T-cell (primary cell): ENCODE data around the gene KDM1A. TPM values are rescaled to one million over a fixed set of nuclear protein-coding genes. Genes with fewer than 3 reads are reported as not detected.
A peak's percentile ranks its signal among the peaks of the same experiment; 100 is the strongest.

Experiments
- ATAC-seq, 4 experiments: fragments of 200-7000 bp in 3 of 4; fragments of 150-1000 bp in 1 of 4; cut with Tn5 transposase; replicated peaks in 1 of 4; 1 replicate in 3 of 4; 2 replicates in 1 of 4; pipeline ENCODE4 v1.10.0; 2021; ENCODE audit warnings: moderate library complexity in 3 of 4, mild to moderate bottlenecking in 2 of 4, moderate number of reproducible peaks in 1 of 4
- CTCF ChIA-PET, 2 donors: fragments of 300-600 bp; sonication (Branson Sonifier 250); formaldehyde crosslinking; loops; one replicate each; lab custom pipeline; 2022; ENCODE audit warnings: antibody characterized with exemption in 2 of 2; lab: Charles Lee
- POLR2A ChIA-PET, 2 donors: fragments of 300-600 bp; sonication (Branson Sonifier 250); formaldehyde crosslinking; loops; one replicate each; lab custom pipeline; 2022; ENCODE audit warnings: antibody characterized with exemption in 2 of 2; lab: Charles Lee
- DNase-seq, 35 experiments: peaks; one replicate each; pipeline versions ENCODE4 v3.0.0 to v3.0.0-alpha.2; 2013 to 2023
- H3K27ac ChIP-seq: one replicate; pipeline ENCODE4 v1.5.1; 2013; ENCODE audit warnings: low read length
- H3K27me3 ChIP-seq, 2 experiments: replicated peaks in 1 of 2; 1 replicate in 1 of 2; 2 replicates in 1 of 2; pipeline versions ENCODE4 v1.6.1 to v1.7.0; 2013; ENCODE audit warnings: low read length in 1 of 2, mixed read lengths in 1 of 2; ENCODE audit not compliant: control insufficient read depth in 2 of 2, insufficient read depth in 2 of 2; ENCODE audit errors: extremely low read depth in 1 of 2
- H3K36me3 ChIP-seq, 2 donors: 1 replicate in 1 of 2; 2 replicates in 1 of 2; pipeline versions ENCODE4 v1.6.1 to v1.7.0; 2013; ENCODE audit warnings: low read length in 1 of 2; ENCODE audit not compliant: control insufficient read depth in 2 of 2, insufficient read depth in 1 of 2; ENCODE audit errors: extremely low read depth in 1 of 2
- H3K4me1 ChIP-seq, 2 experiments: 1 replicate in 1 of 2; 2 replicates in 1 of 2; pipeline versions ENCODE4 v1.6.1 to v1.7.0; 2013; ENCODE audit warnings: low read length in 2 of 2, mixed read lengths in 1 of 2; ENCODE audit not compliant: insufficient read depth in 2 of 2, control insufficient read depth in 1 of 2; ENCODE audit errors: extremely low read depth in 1 of 2
- H3K4me3 ChIP-seq, 2 donors: 1 replicate in 1 of 2; 2 replicates in 1 of 2; pipeline versions ENCODE4 v1.5.1 to v1.7.0; 2013; ENCODE audit warnings: mild to moderate bottlenecking in 2 of 2, low read length in 1 of 2, moderate library complexity in 1 of 2; ENCODE audit not compliant: control insufficient read depth in 1 of 2; ENCODE audit errors: extremely low read depth in 1 of 2
- H3K9me3 ChIP-seq: 2 replicates; pipeline ENCODE4 v1.7.0; 2013
- H3K27ac Mint-ChIP-seq, 2 donors: one replicate each; pipeline ENCODE4 v1.8.0; 2020 to 2021; ENCODE audit warnings: mild to moderate bottlenecking in 2 of 2, mixed read lengths in 2 of 2
- H3K27me3 Mint-ChIP-seq, 2 donors: one replicate each; pipeline ENCODE4 v1.8.0; 2021 to 2022; ENCODE audit warnings: mixed read lengths in 2 of 2
- H3K36me3 Mint-ChIP-seq: one replicate; pipeline ENCODE4 v1.8.0; 2021; ENCODE audit warnings: mixed read lengths
- H3K4me1 Mint-ChIP-seq, 3 donors: one replicate each; pipeline ENCODE4 v1.8.0; 2020 to 2022; ENCODE audit warnings: mixed read lengths in 3 of 3, mild to moderate bottlenecking in 1 of 3
- H3K4me3 Mint-ChIP-seq, 3 donors: one replicate each; pipeline ENCODE4 v1.8.0; 2020 to 2022; ENCODE audit warnings: mild to moderate bottlenecking in 3 of 3, mixed read lengths in 3 of 3, moderate library complexity in 3 of 3
- H3K9me3 Mint-ChIP-seq, 3 donors: one replicate each; pipeline ENCODE4 v1.8.0; 2020 to 2022; ENCODE audit warnings: mixed read lengths in 3 of 3
- WGBS: methylation state at CpG from one replicate; pipeline ENCODE4 v1.1.5; 2013; ENCODE audit warnings: missing lambda C conversion rate; ENCODE audit not compliant: insufficient coverage; 5-methylcytosine and 5-hydroxymethylcytosine counted together
- total RNA-seq, 35 experiments: library from RNA in 6 of 35; stranded (reverse) in 6 of 35; fragments of 120-200 nt in 1 of 35; gene quantifications; one replicate each; pipeline versions ENCODE4 v1.2.1 to v1.2.4 and lab custom pipeline; 2013 to 2026

KDM1A gene
- total RNA-seq, 5 donors from 2014 or later (not counting 1 experiment from before 2014, with no cell fraction given): 40.8 to 49.3 (median 45.9) TPM

- no peak for DNase-seq
- no peaks in the 10 kb centered on the region for H3K27me3 ChIP-seq
- H3K27ac Mint-ChIP-seq: no peak overlapping the region
Measured at GRCh38 chr1:23069675-23070074, 50.4 kb downstream of the KDM1A start.

GRCh38 chr1:23074012-23074411 is 54.7 kb downstream of the KDM1A start:
- peaks cover 10 to 58% of the 10 kb centered on the region in 2 donors for H3K36me3 ChIP-seq
- no peak overlapping the region for H3K4me3 Mint-ChIP-seq
- H3K9me3 ChIP-seq: no peaks in the 10 kb centered on the region
- H3K9me3 Mint-ChIP-seq: no peaks in the 10 kb centered on the region
- H3K27ac ChIP-seq: no peak overlapping the region
- H3K4me1 Mint-ChIP-seq: no peaks in the 10 kb centered on the region
- ATAC-seq (no peak), DNase-seq (no peak)
- ChIA-PET POLR2A (no interaction called here), CTCF (no interaction called here)
- no peak overlapping the region for H3K27ac Mint-ChIP-seq
- H3K27me3 Mint-ChIP-seq: no peaks in the 10 kb centered on the region
- H3K4me3 ChIP-seq: no peak overlapping the region
- H3K4me1 ChIP-seq: no peaks in the 10 kb centered on the region
- H3K36me3 Mint-ChIP-seq: peaks cover 57% of the 10 kb centered on the region
- H3K27me3 ChIP-seq: no peaks in the 10 kb centered on the region

More at GRCh38 chr1:23069675-23070074, 50.4 kb downstream of the KDM1A start:
- Mint-ChIP-seq H3K27me3 (no peaks in the 10 kb centered on the region), H3K9me3 (no peaks in the 10 kb centered on the region), H3K4me3 (no peak overlapping the region), H3K36me3 (peaks cover 70% of the 10 kb centered on the region), H3K4me1 (peaks cover 0 to 7% (median 0%) of the 10 kb centered on the region in 3 donors)
- CTCF ChIA-PET: no interaction called here
- Histone ChIP-seq H3K36me3 (peaks cover 4 to 58% of the 10 kb centered on the region in 2 donors), H3K9me3 (no peaks in the 10 kb centered on the region), H3K4me1 (no peaks in the 10 kb centered on the region), H3K27ac (no peak overlapping the region), H3K4me3 (no peak overlapping the region)
- POLR2A ChIA-PET: no interaction called here
- WGBS: no CpG with 5 or more reads among the region's 4 CpGs
- ATAC-seq: no peak

- H3K27ac Mint-ChIP-seq: no peak overlapping the region
- H3K27me3 ChIP-seq: no peaks in the 10 kb centered on the region
- no peak overlapping the region for H3K27ac ChIP-seq
- H3K36me3 ChIP-seq: peaks cover 10 to 72% of the 10 kb centered on the region in 2 donors
- no peaks in the 10 kb centered on the region for H3K9me3 ChIP-seq
- peaks cover 64% of the 10 kb centered on the region for H3K36me3 Mint-ChIP-seq
- H3K27me3 Mint-ChIP-seq: no peaks in the 10 kb centered on the region
- H3K4me3 Mint-ChIP-seq: no peak overlapping the region
- CTCF ChIA-PET: no interaction called here
- 96% methylated on average over 5 of the region's 6 CpGs for WGBS
- no peaks in the 10 kb centered on the region for H3K9me3 Mint-ChIP-seq
- no peak for DNase-seq
- H3K4me3 ChIP-seq: no peak overlapping the region
- H3K4me1 ChIP-seq: no peaks in the 10 kb centered on the region
- H3K4me1 Mint-ChIP-seq: no peaks in the 10 kb centered on the region
- POLR2A ChIA-PET: no interaction called here
- ATAC-seq: no peak
Measured at GRCh38 chr1:23079025-23079424, 59.8 kb downstream of the KDM1A start.

GRCh38 chr1:23080885-23081284 is 61.6 kb downstream of the KDM1A start:
- DNase-seq: no peak
- no peaks in the 10 kb centered on the region for H3K4me1 Mint-ChIP-seq
- no peak overlapping the region for H3K4me3 Mint-ChIP-seq
- ChIA-PET POLR2A (no interaction called here), CTCF (no interaction called here)
- H3K9me3 Mint-ChIP-seq: no peaks in the 10 kb centered on the region
- no CpG with 5 or more reads among the region's 3 CpGs for WGBS
- peaks cover 10 to 86% of the 10 kb centered on the region in 2 donors for H3K36me3 ChIP-seq
- no peaks in the 10 kb centered on the region for H3K27me3 ChIP-seq
- H3K36me3 Mint-ChIP-seq: peaks cover 77% of the 10 kb centered on the region
- ATAC-seq: no peak
- H3K27ac ChIP-seq: no peak overlapping the region
- no peak overlapping the region for H3K4me3 ChIP-seq
- H3K4me1 ChIP-seq: no peaks in the 10 kb centered on the region
- H3K27me3 Mint-ChIP-seq: no peaks in the 10 kb centered on the region
- H3K9me3 ChIP-seq: no peaks in the 10 kb centered on the region
- H3K27ac Mint-ChIP-seq: no peak overlapping the region

- CTCF ChIA-PET: no interaction called here
- no peaks in the 10 kb centered on the region for H3K9me3 ChIP-seq
Measured at GRCh38 chr1:23081376-23081775, 62.1 kb downstream of the KDM1A start.

GRCh38 chr1:23083714-23084480 is 64.6 kb downstream of the KDM1A start:
- no peaks in the 10 kb centered on the region for H3K4me1 Mint-ChIP-seq
- no peaks in the 10 kb centered on the region for H3K27me3 Mint-ChIP-seq
- ATAC-seq (no peak), DNase-seq (no peak)
- ChIA-PET POLR2A (interaction anchor here in 1 of 2 donors (0.5 kb wide), 1 partner anchor 179 kb away, joined by 7 read pairs; no protein-coding TSS in a partner anchor), CTCF (no interaction called here)
- peaks cover 87% of the 10 kb centered on the region for H3K36me3 Mint-ChIP-seq
- Histone ChIP-seq H3K4me3 (no peak overlapping the region), H3K4me1 (no peaks in the 10 kb centered on the region), H3K27ac (no peak overlapping the region), H3K36me3 (peaks cover 10 to 89% of the 10 kb centered on the region in 2 donors), H3K9me3 (no peaks in the 10 kb centered on the region), H3K27me3 (no peaks in the 10 kb centered on the region)
- peak overlapping the region in 1 of 2 donors; percentile 34 for H3K27ac Mint-ChIP-seq
- no peaks in the 10 kb centered on the region for H3K9me3 Mint-ChIP-seq
- WGBS: 67% methylated on average over 1 of the region's 5 CpGs
- H3K4me3 Mint-ChIP-seq: no peak overlapping the region

More at GRCh38 chr1:23081376-23081775, 62.1 kb downstream of the KDM1A start:
- 95% methylated on average over 2 of the region's 3 CpGs for WGBS
- no peak overlapping the region for H3K4me3 Mint-ChIP-seq
- Histone ChIP-seq H3K27ac (no peak overlapping the region), H3K4me1 (no peaks in the 10 kb centered on the region), H3K36me3 (peaks cover 10 to 86% of the 10 kb centered on the region in 2 donors), H3K27me3 (no peaks in the 10 kb centered on the region), H3K4me3 (no peak overlapping the region)
- peaks cover 82% of the 10 kb centered on the region for H3K36me3 Mint-ChIP-seq
- H3K27me3 Mint-ChIP-seq: no peaks in the 10 kb centered on the region
- no peak overlapping the region for H3K27ac Mint-ChIP-seq
- no peaks in the 10 kb centered on the region for H3K4me1 Mint-ChIP-seq
- POLR2A ChIA-PET: no interaction called here
- no peaks in the 10 kb centered on the region for H3K9me3 Mint-ChIP-seq
- DNase-seq (peak in 1 of 35 experiments; percentile 19), ATAC-seq (no peak)
